Mucosa of descending colon (tissue), 3 donors: Measurements from ENCODE around the gene PYDC1. TPM values are rescaled to one million over a fixed set of nuclear protein-coding genes. Genes with fewer than 3 reads are reported as not detected.

ENCODE experiments used
- ATAC-seq: fragments of 200-7000 bp; cut with Tn5 transposase; one replicate; pipeline ENCODE4 v1.9.1; 2020; ENCODE audit warnings: mild to moderate bottlenecking, moderate library complexity
- DNase-seq, 3 donors: peaks; one replicate each; pipeline ENCODE4 v3.0.0-alpha.2; 2020
- H3K36me3 ChIP-seq: fragments of 200-600 bp; one replicate; pipeline ENCODE4 v1.8.0; 2021; ENCODE audit warnings: low read depth, mild to moderate bottlenecking
- H3K4me1 ChIP-seq: fragments of 200-600 bp; one replicate; pipeline ENCODE4 v1.8.0; 2021; ENCODE audit warnings: low read depth, mild to moderate bottlenecking
- H3K4me3 ChIP-seq: fragments of 200-600 bp; one replicate; pipeline ENCODE4 v1.8.0; 2021; ENCODE audit warnings: mild to moderate bottlenecking
- H3K9me3 ChIP-seq: fragments of 200-600 bp; one replicate; pipeline ENCODE4 v1.8.0; 2021; ENCODE audit warnings: mild to moderate bottlenecking
- CTCF ChIP-seq: fragments of 200-600 bp; IDR thresholded peaks from one replicate; pipeline ENCODE4 v1.8.0; 2022; ENCODE audit warnings: antibody characterized with exemption, mild to moderate bottlenecking
- intact Hi-C, 2 donors: fragments of 100-400 bp; cut with DNase I in 1 of 2; cut with micrococcal nuclease in 1 of 2; formaldehyde crosslinking; loops; one replicate each; pipeline versions ENCODE4 v1.11.0 to v1.11.1; 2022; cut with DNase I, micrococcal nuclease
- total RNA-seq, 3 donors: library from RNA; stranded (reverse); fragmentation: NEBNext Ultra II Directional in 2 of 3; extraction: Animal tissue kit (Norgen Biotek cat#: 25700) in 2 of 3; gene quantifications; one replicate each; pipeline versions ENCODE4 v1.2.1 to v1.2.4, GENCODE V29; 2021 to 2023
- donor health status: DM: no; HTN: no; CAD: no; lungs with moderate emphysema.
- donor health status: DM: no; HTN: no; CAD: no.
- donor health status: DM: no; HTN: yes; CAD: no.

The PYDC1 gene
- total RNA-seq, 3 donors from 2014 or later: not detected

- H3K36me3 ChIP-seq: peaks cover 42% of the 10 kb centered on the region
- no peak for DNase-seq
- ATAC-seq: no peak
- H3K4me1 ChIP-seq: peaks cover 3% of the 10 kb centered on the region
- no peak for TF ChIP-seq CTCF
- H3K4me3 ChIP-seq: no peak overlapping the region
- no peaks in the 10 kb centered on the region for H3K9me3 ChIP-seq
- intact Hi-C loops: no loop called here
Observed at GRCh38 chr16:31190061-31190460, 26.9 kb downstream of the PYDC1 start.

- intact Hi-C loops: no loop called here
- Histone ChIP-seq H3K36me3 (peaks cover 44% of the 10 kb centered on the region), H3K9me3 (no peaks in the 10 kb centered on the region), H3K4me1 (peaks cover 3% of the 10 kb centered on the region), H3K4me3 (no peak overlapping the region)
- DNase-seq: no peak
- TF ChIP-seq CTCF: no peak
- no peak for ATAC-seq
Observed at GRCh38 chr16:31189412-31189778, 27.5 kb downstream of the PYDC1 start.

GRCh38 chr16:31188450-31189411 is 28.2 kb downstream of the PYDC1 start:
- intact Hi-C loops: no loop called here
- no peak for ATAC-seq
- no peak for TF ChIP-seq CTCF

GRCh38 chr16:31187808-31188189 is 29.1 kb downstream of the PYDC1 start:
- TF ChIP-seq CTCF: no peak
- DNase-seq (no peak), ATAC-seq (no peak)
- intact Hi-C loops: no loop called here
- no peak overlapping the region for H3K4me3 ChIP-seq
- no peaks in the 10 kb centered on the region for H3K9me3 ChIP-seq
- peaks cover 3% of the 10 kb centered on the region for H3K4me1 ChIP-seq
- peaks cover 44% of the 10 kb centered on the region for H3K36me3 ChIP-seq

More at GRCh38 chr16:31188450-31189411, 28.2 kb downstream of the PYDC1 start:
- H3K36me3 ChIP-seq: peaks cover 44% of the 10 kb centered on the region
- H3K4me1 ChIP-seq: peaks cover 3% of the 10 kb centered on the region
- DNase-seq: no peak
- no peaks in the 10 kb centered on the region for H3K9me3 ChIP-seq
- no peak overlapping the region for H3K4me3 ChIP-seq

GRCh38 chr16:31186930-31187807 is 29.8 kb downstream of the PYDC1 start:
- no peaks in the 10 kb centered on the region for H3K9me3 ChIP-seq
- no peak for TF ChIP-seq CTCF
- H3K4me1 ChIP-seq: peaks cover 9% of the 10 kb centered on the region
- intact Hi-C loops: no loop called here
- DNase-seq (no peak), ATAC-seq (no peak)
- H3K4me3 ChIP-seq: no peak overlapping the region
- H3K36me3 ChIP-seq: peaks cover 43% of the 10 kb centered on the region
